Gastrocnemius medialis (tissue), 4 donors: ENCODE data around the gene TSPAN5. TPM values are rescaled to one million over a fixed set of nuclear protein-coding genes. Genes with fewer than 3 reads are reported as not detected.

ENCODE experiments used
- ATAC-seq, 2 donors: fragments of 150-250 bp; one replicate each; pipeline ENCODE4 v1.9.1; 2016
- DNase-seq, 2 donors: peaks; one replicate each; pipeline ENCODE4 v3.0.0-alpha.2; 2019
- H3K27ac ChIP-seq, 4 donors: fragments of 200-600 bp; sonication (generic); 1 replicate in 1 of 4; 2 replicates in 3 of 4; pipeline ENCODE4 v1.5.1; 2016 to 2018; ENCODE audit warnings: mild to moderate bottlenecking in 2 of 4, moderate library complexity in 1 of 4
- H3K27me3 ChIP-seq, 3 donors: fragments of 200-600 bp; sonication (generic) in 2 of 3; 1 replicate in 1 of 3; 2 replicates in 2 of 3; pipeline versions ENCODE4 v1.5.1 to v1.6.0; 2016 to 2019; ENCODE audit warnings: mild to moderate bottlenecking in 1 of 3, moderate library complexity in 1 of 3
- H3K36me3 ChIP-seq, 2 donors: fragments of 200-600 bp; sonication (generic) in 1 of 2; one replicate each; pipeline ENCODE4 v1.5.1; 2017 to 2018
- H3K4me1 ChIP-seq, 2 donors: fragments of 200-600 bp; sonication (generic) in 1 of 2; one replicate each; pipeline ENCODE4 v1.5.1; 2016 to 2017; ENCODE audit warnings: mild to moderate bottlenecking in 2 of 2
- H3K4me3 ChIP-seq, 4 donors: fragments of 200-600 bp; sonication (generic) in 3 of 4; 1 replicate in 1 of 4; 2 replicates in 3 of 4; pipeline ENCODE4 v1.5.1; 2016 to 2019; ENCODE audit warnings: mild to moderate bottlenecking in 2 of 4
- H3K9me3 ChIP-seq, 3 donors: fragments of 200-600 bp; sonication (generic) in 2 of 3; 1 replicate in 1 of 3; 2 replicates in 2 of 3; pipeline ENCODE4 v1.5.1; 2016 to 2019
- POLR2A ChIP-seq, 2 donors: fragments of 450-650 bp; IDR thresholded peaks; one replicate each; pipeline ENCODE4 v1.6.1; 2017; ENCODE audit warnings: antibody characterized with exemption in 2 of 2, mild to moderate bottlenecking in 2 of 2, moderate library complexity in 2 of 2
- in situ Hi-C, 4 donors: fragments of 200-750 bp; cut with MboI; loops; one replicate each; pipeline versions ENCODE4 v1.15.0 to v1.8.0; 2017; ENCODE audit warnings: low sequenced_read_pairs in 4 of 4
- intact Hi-C: fragments of 100-400 bp; cut with DNase I; formaldehyde crosslinking; loops from one replicate; pipeline ENCODE4 v1.15.1; 2023; ENCODE audit warnings: low total_unique reads
- total RNA-seq, 4 donors: library from RNA; depleted of rRNA; stranded (reverse); fragments of >200 nt; gene quantifications; one replicate each; pipeline versions ENCODE4 v1.1.0 to v1.2.3, GENCODE V29; 2016
- TF ChIP-seq, protein P1 (sequence below), 5 experiments: fragments of 450-650 bp in 3 of 5; fragments of 200-600 bp in 2 of 5; sonication (generic) in 2 of 5; IDR thresholded peaks in 4 of 5; conservative IDR thresholded peaks in 1 of 5; 1 replicate in 4 of 5; 2 replicates in 1 of 5; pipeline ENCODE4 v1.5.1; 2016 to 2019; ENCODE audit warnings: antibody characterized with exemption in 5 of 5, mild to moderate bottlenecking in 3 of 5, moderate library complexity in 3 of 5

Gene TSPAN5
- total RNA-seq, 4 donors from 2014 or later, result 0.55 to 18.7 (median 0.79) TPM

DNA sequence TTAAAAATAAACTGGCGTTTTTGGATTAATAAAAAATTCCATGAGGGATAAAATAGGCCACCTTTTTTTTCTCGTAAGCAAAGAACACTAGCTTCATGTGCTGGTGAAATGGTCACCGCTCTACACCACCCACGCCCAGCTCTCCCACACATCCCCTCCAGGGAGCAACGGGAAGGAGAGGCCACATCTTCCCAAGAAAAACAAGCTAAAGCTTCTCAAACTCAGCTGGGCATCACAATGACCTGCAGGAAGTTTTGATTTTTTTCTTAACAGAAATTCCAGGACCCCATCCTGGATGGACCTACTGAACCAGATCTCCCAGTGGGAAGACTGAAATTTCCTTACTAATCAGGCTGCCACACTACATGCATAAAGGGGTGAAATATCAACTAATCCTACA is 9.8 kb downstream of the TSPAN5 start:
- H3K27ac ChIP-seq, result no peak overlapping the region
- in situ Hi-C loops, result no loop called here
- no peak overlapping the region for H3K4me3 ChIP-seq
- H3K36me3 ChIP-seq, result no peaks in the 10 kb centered on the region
- no peak for ATAC-seq
- H3K9me3 ChIP-seq, result no peaks in the 10 kb centered on the region
- intact Hi-C loops, result no loop called here
- DNase-seq, result no peak
- H3K4me1 ChIP-seq, result no peaks in the 10 kb centered on the region
- TF ChIP-seq, protein P1, sequence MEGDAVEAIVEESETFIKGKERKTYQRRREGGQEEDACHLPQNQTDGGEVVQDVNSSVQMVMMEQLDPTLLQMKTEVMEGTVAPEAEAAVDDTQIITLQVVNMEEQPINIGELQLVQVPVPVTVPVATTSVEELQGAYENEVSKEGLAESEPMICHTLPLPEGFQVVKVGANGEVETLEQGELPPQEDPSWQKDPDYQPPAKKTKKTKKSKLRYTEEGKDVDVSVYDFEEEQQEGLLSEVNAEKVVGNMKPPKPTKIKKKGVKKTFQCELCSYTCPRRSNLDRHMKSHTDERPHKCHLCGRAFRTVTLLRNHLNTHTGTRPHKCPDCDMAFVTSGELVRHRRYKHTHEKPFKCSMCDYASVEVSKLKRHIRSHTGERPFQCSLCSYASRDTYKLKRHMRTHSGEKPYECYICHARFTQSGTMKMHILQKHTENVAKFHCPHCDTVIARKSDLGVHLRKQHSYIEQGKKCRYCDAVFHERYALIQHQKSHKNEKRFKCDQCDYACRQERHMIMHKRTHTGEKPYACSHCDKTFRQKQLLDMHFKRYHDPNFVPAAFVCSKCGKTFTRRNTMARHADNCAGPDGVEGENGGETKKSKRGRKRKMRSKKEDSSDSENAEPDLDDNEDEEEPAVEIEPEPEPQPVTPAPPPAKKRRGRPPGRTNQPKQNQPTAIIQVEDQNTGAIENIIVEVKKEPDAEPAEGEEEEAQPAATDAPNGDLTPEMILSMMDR (IDR thresholded peaks at IDR 0.05 in 4 of 5, conservative IDR thresholded peaks at IDR 0.05 in 1 of 5), result no peak
- TF ChIP-seq POLR2A (IDR thresholded peaks at IDR 0.05), result no peak
- H3K27me3 ChIP-seq, result no peaks in the 10 kb centered on the region

- no peak for ATAC-seq
- H3K4me1 ChIP-seq, result no peaks in the 10 kb centered on the region
- no peaks in the 10 kb centered on the region for H3K9me3 ChIP-seq
- TF ChIP-seq, protein P1 (IDR thresholded peaks at IDR 0.05 in 4 of 5, conservative IDR thresholded peaks at IDR 0.05 in 1 of 5), result no peak
- no peak for TF ChIP-seq POLR2A (IDR thresholded peaks at IDR 0.05)
- no peak overlapping the region for H3K27ac ChIP-seq
- in situ Hi-C loops (no loop called here), intact Hi-C loops (no loop called here)
- DNase-seq, result no peak
- H3K36me3 ChIP-seq, result no peaks in the 10 kb centered on the region
- H3K27me3 ChIP-seq, result no peaks in the 10 kb centered on the region
- no peak overlapping the region for H3K4me3 ChIP-seq
These were observed 12.0 kb downstream of the TSPAN5 start for GRCh38 chr4:98646422-98646821.

DNA sequence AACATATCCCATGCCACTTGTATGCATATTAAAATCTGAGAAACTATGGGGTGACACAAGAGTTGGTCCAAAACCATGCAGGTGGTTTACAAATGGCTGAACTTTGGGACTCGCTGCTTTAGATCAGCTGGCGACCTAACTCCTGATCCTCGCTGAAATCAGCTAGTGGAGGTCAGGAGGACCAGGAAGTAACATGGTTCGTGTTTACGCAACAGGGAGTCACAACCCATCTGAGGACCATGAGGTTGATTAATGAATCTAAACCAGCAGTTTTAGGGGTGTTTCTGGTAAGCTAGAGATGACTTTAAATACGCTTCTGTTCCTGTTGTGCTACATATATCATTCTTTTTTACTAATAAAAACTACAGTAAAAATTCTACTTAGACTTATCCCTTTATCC is 12.9 kb downstream of the TSPAN5 start:
- DNase-seq (no peak), ATAC-seq (no peak)
- in situ Hi-C loops (no loop called here), intact Hi-C loops (no loop called here)
- Histone ChIP-seq H3K4me1 (no peaks in the 10 kb centered on the region), H3K27me3 (no peaks in the 10 kb centered on the region), H3K4me3 (no peak overlapping the region), H3K27ac (no peak overlapping the region), H3K36me3 (no peaks in the 10 kb centered on the region), H3K9me3 (no peaks in the 10 kb centered on the region)
- TF ChIP-seq POLR2A (IDR thresholded peaks at IDR 0.05), result no peak
- TF ChIP-seq, protein P1 (IDR thresholded peaks at IDR 0.05 in 4 of 5, conservative IDR thresholded peaks at IDR 0.05 in 1 of 5), result no peak

GRCh38 chr4:98643755-98644154 is 14.7 kb downstream of the TSPAN5 start:
- intact Hi-C loops, result no loop called here
- Histone ChIP-seq H3K27ac (no peak overlapping the region), H3K36me3 (no peaks in the 10 kb centered on the region), H3K27me3 (no peaks in the 10 kb centered on the region), H3K9me3 (no peaks in the 10 kb centered on the region), H3K4me3 (no peak overlapping the region), H3K4me1 (no peaks in the 10 kb centered on the region)
- DNase-seq (no peak), ATAC-seq (no peak)
- TF ChIP-seq POLR2A (IDR thresholded peaks at IDR 0.05), result no peak
- TF ChIP-seq, protein P1 (IDR thresholded peaks at IDR 0.05 in 4 of 5, conservative IDR thresholded peaks at IDR 0.05 in 1 of 5), result no peak
- in situ Hi-C loops, result no loop called here

DNA sequence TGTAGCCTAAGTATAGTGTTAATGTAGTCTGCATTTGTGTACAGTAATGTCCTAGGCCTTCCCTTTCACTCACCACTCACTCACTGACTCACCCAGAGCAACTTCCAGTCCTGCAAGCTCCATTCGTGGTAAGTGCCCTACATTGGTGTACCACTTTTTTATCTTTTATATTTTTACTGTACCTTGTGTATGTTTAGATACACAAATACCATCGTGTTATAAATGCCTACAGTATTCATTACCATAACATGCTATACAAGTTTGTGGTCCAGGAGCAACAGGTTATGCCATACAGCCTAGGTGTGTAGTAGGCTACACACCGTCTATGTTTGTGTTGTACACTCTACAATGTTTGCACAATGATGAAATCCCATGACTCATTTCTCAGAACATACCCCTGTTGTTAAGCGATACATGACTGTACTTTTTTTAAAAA is 15.4 kb downstream of the TSPAN5 start:
- no peak for ATAC-seq
- Histone ChIP-seq H3K36me3 (no peaks in the 10 kb centered on the region), H3K4me1 (no peaks in the 10 kb centered on the region), H3K4me3 (no peak overlapping the region), H3K27me3 (no peaks in the 10 kb centered on the region), H3K9me3 (no peaks in the 10 kb centered on the region), H3K27ac (no peak overlapping the region)
- DNase-seq, result no peak
- intact Hi-C loops (no loop called here), in situ Hi-C loops (no loop called here)
- TF ChIP-seq, protein P1 (IDR thresholded peaks at IDR 0.05 in 4 of 5, conservative IDR thresholded peaks at IDR 0.05 in 1 of 5), result no peak
- no peak for TF ChIP-seq POLR2A (IDR thresholded peaks at IDR 0.05)
